ENCODE measurements around the gene OR6A2. TPM values are rescaled to one million over a fixed set of nuclear protein-coding genes. Genes with fewer than 3 reads are reported as not detected.

The OR6A2 gene
- 0.33 and 0.35 TPM in 2 replicates for total RNA-seq (2021)
- long read RNA-seq: 0 reads

DNA sequence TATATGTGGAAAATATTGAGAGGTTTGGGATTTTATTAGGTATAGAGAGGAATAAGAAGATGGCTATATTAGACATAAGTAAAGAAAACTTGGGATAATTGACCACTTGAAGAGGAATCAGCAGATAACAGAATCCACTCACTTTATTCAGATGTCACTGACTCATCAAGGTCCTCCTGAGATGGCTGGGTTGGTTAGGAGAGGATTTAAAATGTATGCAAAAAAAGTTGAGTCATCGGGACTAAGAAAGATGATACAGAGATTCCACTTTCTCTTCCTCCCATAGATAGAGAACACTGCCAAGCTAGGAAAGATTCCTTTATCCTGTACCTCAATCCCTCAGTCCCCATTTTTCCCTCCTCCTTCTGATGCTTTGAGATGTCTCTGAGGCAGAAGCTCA, at the start of gene OR6A2:
Gene OR6A2 (minus strand): TSS at position 288 of the 400 bp plus-strand sequence. CDS start 3,981 bp downstream, outside the sequence.
- Histone ChIP-seq H4K20me1 (ENCODE audit: control insufficient read depth, insufficient read depth, insufficient read length) (no peaks in the 10 kb centered on the region), H3K9ac (ENCODE audit: extremely low read depth, insufficient read length, low read length) (no peak within 1 kb of the TSS), H3K27me3 (ENCODE audit: insufficient read depth, low read length) (no peaks in the 10 kb centered on the region), H2BK5ac (ENCODE audit: insufficient read length, low read length) (no peak within 1 kb of the TSS), H2BK20ac (ENCODE audit: low read depth, low read length, poor library complexity, severe bottlenecking) (no peak within 1 kb of the TSS), H3K18ac (ENCODE audit: insufficient read length, low read depth, low read length) (no peak within 1 kb of the TSS), H3K79me1 (ENCODE audit: insufficient read depth, low read depth, low read length, poor library complexity, severe bottlenecking) (no peaks in the 10 kb centered on the region), H3K4ac (ENCODE audit: low read depth, low read length) (no peak within 1 kb of the TSS), H3K23ac (ENCODE audit: insufficient read length, low read depth, low read length) (no peak within 1 kb of the TSS), H3K79me2 (ENCODE audit: insufficient read depth, low read length) (no peaks in the 10 kb centered on the region), H2BK12ac (ENCODE audit: insufficient read length, low read depth, low read length) (no peak within 1 kb of the TSS), H4K91ac (ENCODE audit: insufficient read length, low read depth, low read length) (no peak within 1 kb of the TSS), H3K56ac (ENCODE audit: insufficient read length, low read depth, low read length) (no peak within 1 kb of the TSS), H2BK15ac (ENCODE audit: low read depth, low read length) (no peak within 1 kb of the TSS), H3T11ph (ENCODE audit: low read length) (no peak within 1 kb of the TSS), H2AK5ac (ENCODE audit: insufficient read length, low read length) (peak within 1 kb of the TSS; percentile 41), H3K4me2 (ENCODE audit: insufficient read depth, insufficient read length, low read length) (no peak within 1 kb of the TSS), H2AFZ (ENCODE audit: low read length) (no peak within 1 kb of the TSS), H4K8ac (replicated peaks; ENCODE audit: insufficient read length, low read depth, low read length) (no peak within 1 kb of the TSS), H4K5ac (ENCODE audit: insufficient read length, low read depth, low read length) (no peak within 1 kb of the TSS), H2BK120ac (ENCODE audit: low read depth, low read length, poor library complexity, severe bottlenecking) (no peak within 1 kb of the TSS), H3K4me1 (ENCODE audit: insufficient read depth, low read length) (no peaks in the 10 kb centered on the region), H3K23me2 (ENCODE audit: insufficient read length, low read depth, low read length, poor library complexity, severe bottlenecking) (no peaks in the 10 kb centered on the region), H3K14ac (ENCODE audit: insufficient read depth, low read length) (no peak within 1 kb of the TSS), H3K27ac (ENCODE audit: insufficient read length, low read depth, low read length) (no peak within 1 kb of the TSS), H3K9me3 (ENCODE audit: control insufficient read depth, low read depth, low read length) (no peaks in the 10 kb centered on the region)
- Mint-ChIP-seq H3K4me3 (no peak within 1 kb of the TSS), H3K9me3 (peaks cover 11 to 17% of the 10 kb centered on the region in 2 experiments), H3K27ac (no peak within 1 kb of the TSS), H3K27me3 (ENCODE audit: low read depth) (no peaks in the 10 kb centered on the region), H3K36me3 (ENCODE audit: insufficient read depth in 1 of 3, low read depth in 3 of 3) (peaks cover 0 to 17% (median 14%) of the 10 kb centered on the region in 3 experiments; a peak in 5 of 7 replicates), H3K4me1 (peaks cover 16 to 23% of the 10 kb centered on the region in 2 experiments)
- TF ChIP-seq, protein P1, sequence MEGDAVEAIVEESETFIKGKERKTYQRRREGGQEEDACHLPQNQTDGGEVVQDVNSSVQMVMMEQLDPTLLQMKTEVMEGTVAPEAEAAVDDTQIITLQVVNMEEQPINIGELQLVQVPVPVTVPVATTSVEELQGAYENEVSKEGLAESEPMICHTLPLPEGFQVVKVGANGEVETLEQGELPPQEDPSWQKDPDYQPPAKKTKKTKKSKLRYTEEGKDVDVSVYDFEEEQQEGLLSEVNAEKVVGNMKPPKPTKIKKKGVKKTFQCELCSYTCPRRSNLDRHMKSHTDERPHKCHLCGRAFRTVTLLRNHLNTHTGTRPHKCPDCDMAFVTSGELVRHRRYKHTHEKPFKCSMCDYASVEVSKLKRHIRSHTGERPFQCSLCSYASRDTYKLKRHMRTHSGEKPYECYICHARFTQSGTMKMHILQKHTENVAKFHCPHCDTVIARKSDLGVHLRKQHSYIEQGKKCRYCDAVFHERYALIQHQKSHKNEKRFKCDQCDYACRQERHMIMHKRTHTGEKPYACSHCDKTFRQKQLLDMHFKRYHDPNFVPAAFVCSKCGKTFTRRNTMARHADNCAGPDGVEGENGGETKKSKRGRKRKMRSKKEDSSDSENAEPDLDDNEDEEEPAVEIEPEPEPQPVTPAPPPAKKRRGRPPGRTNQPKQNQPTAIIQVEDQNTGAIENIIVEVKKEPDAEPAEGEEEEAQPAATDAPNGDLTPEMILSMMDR (conservative IDR thresholded peaks at IDR 0.05): no peak
- no CpG with 5 or more reads among the region's 1 CpG for WGBS (ENCODE audit: extremely low coverage, insufficient read length, low lambda C conversion rate)
- no peak for DNase-seq

Measured in H9 (cell line).